ENCODE data around the gene RPTOR.

Gene RPTOR

GRCh38 chr17:80967404-80967872 lies 422.8 kb downstream of the RPTOR start:
- TF ChIP-seq CTCF (IDR thresholded peaks at IDR 0.05; ENCODE audit: control insufficient read depth, insufficient read depth, low read depth, low read length, missing control alignments): no peak
- no peak for DNase-seq (ENCODE audit: low read depth)
- no peak overlapping the region for H3K4me3 ChIP-seq (ENCODE audit: control insufficient read depth, low read depth, low read length)

GRCh38 chr17:80968602-80969029 lies 424.0 kb downstream of the RPTOR start:
- TF ChIP-seq CTCF (IDR thresholded peaks at IDR 0.05; ENCODE audit: control insufficient read depth, insufficient read depth, low read depth, low read length, missing control alignments): no peak
- DNase-seq (ENCODE audit: low read depth): no peak
- no peak overlapping the region for H3K4me3 ChIP-seq (ENCODE audit: control insufficient read depth, low read depth, low read length)

GRCh38 chr17:80969030-80969673 lies 424.5 kb downstream of the RPTOR start:
- DNase-seq (ENCODE audit: low read depth): no peak
- H3K4me3 ChIP-seq (ENCODE audit: control insufficient read depth, low read depth, low read length): no peak overlapping the region
- no peak for TF ChIP-seq CTCF (IDR thresholded peaks at IDR 0.05; ENCODE audit: control insufficient read depth, insufficient read depth, low read depth, low read length, missing control alignments)

- no peak for TF ChIP-seq CTCF (IDR thresholded peaks at IDR 0.05; ENCODE audit: control insufficient read depth, insufficient read depth, low read depth, low read length, missing control alignments)
- no peak for DNase-seq (ENCODE audit: low read depth)
- H3K4me3 ChIP-seq (ENCODE audit: control insufficient read depth, low read depth, low read length): no peak overlapping the region
Observed at GRCh38 chr17:80969674-80970043, 425.0 kb downstream of the RPTOR start.

GRCh38 chr17:80970044-80970761 lies 425.6 kb downstream of the RPTOR start:
- TF ChIP-seq CTCF (IDR thresholded peaks at IDR 0.05; ENCODE audit: control insufficient read depth, insufficient read depth, low read depth, low read length, missing control alignments): peak; percentile 64
- DNase-seq (ENCODE audit: low read depth): no peak
- no peak overlapping the region for H3K4me3 ChIP-seq (ENCODE audit: control insufficient read depth, low read depth, low read length)

GRCh38 chr17:80970762-80971703 lies 426.4 kb downstream of the RPTOR start:
- no peak for TF ChIP-seq CTCF (IDR thresholded peaks at IDR 0.05; ENCODE audit: control insufficient read depth, insufficient read depth, low read depth, low read length, missing control alignments)
- no peak for DNase-seq (ENCODE audit: low read depth)
- H3K4me3 ChIP-seq (ENCODE audit: control insufficient read depth, low read depth, low read length): no peak overlapping the region
